ENCODE results near the gene RABIF.

RABIF gene

DNA sequence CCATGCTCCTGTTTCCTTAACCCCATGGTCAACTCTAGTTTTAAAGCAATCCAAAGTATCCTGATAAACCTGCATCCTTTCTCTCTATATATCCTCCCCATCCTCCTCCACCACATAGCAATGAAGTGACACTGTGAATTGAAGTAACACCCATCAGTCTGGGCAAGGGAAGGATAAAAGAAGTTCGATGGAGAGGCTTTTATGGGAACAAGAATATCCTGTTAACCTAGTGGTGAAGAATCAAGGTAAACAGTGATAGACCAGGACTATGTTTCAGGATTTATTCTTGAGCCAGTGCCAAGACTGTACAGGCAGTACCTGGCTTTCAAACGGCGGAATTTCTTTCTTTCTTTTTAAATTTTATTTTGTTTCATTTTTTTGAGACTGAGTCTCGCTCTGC lies 17.6 kb downstream of the RABIF start:
- no peak for DNase-seq (ENCODE audit: low read depth)

DNA sequence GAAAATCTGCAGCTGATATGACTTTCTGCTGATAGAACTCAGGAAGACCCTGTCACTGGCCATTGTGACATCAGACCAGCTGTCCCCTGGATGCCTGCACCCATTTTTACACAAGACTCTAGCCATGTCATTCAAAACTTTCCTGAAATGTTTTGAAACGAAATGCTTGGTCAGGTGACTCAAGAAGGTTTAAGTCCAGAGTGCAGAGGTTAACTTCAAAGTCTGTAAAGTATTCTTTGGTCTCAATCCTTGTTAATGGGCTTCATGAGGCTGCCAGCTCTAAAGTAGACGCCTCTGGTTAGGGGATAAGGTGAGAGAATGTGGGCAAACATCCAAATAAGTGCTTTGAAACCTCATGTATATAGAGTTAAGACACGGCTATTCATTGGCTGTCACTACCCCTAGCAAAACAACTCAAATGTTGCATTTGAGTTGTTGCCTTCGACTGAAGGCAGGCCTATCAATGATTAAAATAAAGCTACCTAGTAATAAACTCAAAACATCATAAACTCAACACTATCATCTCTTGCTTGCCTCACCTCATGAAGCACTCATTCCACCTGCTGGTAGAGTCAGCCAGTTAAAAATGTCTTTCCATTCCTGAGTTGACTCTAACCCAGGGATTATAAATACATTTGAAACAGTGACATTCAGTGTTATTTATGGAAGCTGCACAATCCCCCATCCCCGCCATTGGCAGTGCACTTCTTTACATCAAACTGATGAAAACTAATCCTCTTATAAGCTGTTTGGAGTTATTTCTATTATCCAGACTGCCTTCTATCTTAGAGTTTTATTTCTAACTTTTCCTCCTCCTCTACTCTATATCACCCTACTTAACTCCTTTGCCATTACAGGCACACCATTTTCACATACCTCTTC lies 26.0 kb downstream of the RABIF start:
- no peak for DNase-seq (ENCODE audit: low read depth)

DNA sequence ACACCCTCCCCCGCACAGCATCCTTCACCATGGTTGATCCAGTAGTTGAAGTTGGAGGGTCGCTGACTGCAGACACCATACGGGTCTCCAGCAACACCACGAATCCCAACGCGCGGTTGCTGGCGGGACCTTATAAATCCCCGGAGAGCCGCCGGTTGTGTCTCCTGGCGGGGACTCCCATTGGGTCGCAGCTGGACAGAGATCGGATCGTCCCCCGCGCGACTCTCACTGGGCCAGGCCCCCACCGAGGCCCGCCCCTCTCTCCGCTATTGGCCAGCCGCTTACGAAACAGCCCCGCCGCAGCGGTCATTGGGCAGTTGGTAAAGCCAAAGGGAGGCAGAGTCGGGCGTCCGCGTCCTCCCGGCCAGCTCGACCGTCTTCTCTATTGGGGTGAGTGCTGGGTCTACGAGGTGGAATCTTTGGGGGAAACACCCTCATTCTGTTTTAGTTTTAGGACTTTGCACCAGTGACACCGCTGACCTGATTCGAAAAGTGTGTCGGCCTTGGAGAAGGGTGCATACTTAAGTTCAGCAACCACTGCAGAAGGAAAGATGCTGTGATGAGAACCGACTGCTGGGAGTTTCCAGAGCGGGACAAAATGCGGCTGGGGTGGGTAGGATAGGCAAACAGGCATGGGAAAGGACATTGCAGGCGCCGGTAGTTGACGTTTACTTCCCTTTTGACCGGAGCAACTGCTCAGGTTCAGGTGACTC lies 27.4 kb downstream of the RABIF start:
- DNase-seq (ENCODE audit: low read depth) = peak; percentile 48

DNA sequence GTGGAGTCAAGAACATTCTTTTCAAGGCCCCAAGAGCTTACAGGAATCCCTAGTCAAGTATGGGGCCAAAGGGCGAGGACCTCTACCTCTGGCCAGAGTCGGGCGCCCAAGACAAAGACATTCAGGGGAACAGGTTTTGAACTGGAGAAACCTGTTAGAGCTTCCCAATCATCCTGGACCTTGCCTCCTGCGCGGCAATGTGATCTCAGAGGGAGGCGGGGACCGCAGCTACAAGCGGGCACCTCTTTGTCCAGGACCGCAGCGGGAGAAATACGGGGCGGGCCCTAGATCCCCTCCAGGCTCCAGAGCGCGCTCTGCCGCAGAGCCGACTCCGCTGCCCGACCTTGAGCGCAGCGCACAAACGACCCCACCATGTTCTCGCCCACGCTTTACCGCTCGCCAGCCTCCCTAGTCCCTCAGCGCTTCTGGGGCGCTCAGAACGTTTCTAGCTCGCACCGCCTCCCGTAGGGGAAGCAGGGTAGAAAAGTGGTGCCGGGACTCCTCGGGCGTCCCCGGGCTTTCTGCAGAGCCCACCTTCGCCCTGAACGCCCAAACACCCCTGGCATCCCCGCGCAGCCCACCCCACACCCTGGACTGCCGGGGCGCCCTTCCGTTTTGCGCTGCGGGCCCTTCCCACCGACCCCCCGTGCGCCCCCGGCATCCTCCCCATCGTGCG lies 28.1 kb downstream of the RABIF start:
- no peak for DNase-seq (ENCODE audit: low read depth)

DNA sequence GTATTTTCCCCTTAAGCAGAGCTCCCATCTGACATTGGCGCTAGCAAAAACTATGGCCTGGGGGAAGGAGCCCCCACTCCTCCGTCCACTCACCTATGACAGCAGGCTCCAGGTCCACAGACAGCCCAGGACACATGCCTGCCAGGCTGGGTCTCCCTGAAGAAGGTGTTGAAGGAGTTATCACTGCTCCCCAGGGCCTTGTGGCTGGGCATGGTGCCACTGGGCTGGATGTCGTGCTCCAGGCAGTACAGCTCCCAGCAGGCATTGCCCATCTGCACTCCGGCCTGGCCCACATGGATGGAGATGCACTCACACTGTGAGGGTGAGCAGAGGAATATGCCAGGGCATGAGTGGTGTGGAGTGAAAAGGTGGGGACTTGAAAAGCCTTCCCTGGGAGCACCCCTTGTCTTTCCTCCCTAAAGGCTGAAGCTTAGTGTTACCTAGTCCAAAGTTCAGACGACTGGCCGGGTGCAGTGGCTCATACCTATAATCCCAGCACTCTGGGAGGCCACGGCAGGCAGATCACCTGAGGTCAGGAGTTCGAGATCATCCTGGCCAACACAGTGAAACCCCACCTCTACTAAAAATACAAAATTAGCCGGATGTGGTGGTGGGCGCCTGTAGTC lies 30.0 kb downstream of the RABIF start:
- no peak for DNase-seq (ENCODE audit: low read depth)

DNA sequence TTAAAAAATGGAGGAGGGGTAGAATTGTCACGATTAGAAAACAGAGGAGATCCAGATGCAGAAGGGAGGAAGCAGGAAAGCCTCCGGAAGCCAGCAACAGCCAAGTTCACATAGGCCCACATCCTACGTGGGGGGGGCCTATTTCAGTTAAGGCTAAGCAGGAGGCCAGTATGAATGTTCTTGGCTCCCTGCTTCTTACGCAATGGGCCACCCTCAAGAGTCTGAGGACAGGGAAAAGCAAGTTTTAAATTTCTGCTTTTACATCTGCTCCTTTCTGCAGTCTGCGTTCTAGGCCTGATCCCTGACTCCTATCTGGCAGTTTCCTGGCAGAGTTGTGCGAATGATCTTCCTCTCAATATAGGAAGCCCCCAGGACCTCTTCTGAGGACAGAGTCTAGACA lies 30.6 kb downstream of the RABIF start:
- no peak for DNase-seq (ENCODE audit: low read depth)

DNA sequence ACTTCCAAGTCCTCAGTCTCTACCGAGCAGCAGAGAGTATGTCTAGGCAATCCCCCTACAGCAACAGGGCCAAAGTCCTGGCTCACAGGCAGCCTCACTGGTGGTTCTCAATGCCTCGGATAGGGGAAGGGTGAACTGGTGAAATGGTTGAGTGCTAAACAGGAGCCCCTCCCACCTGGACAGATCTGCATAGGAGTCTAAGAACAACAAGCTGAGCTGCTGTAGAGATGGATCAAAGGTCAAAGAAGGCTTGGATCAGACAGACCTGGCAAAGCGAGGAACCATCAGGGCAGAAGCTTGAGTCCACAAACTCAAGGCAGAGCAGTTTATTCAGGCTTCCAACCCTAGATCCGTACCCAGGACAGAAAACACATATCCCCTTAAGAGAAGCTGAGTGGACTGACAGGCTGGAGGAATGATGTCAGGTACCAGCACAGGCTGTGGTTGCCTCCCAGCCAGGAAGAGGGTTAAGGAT lies 31.8 kb downstream of the RABIF start:
- DNase-seq (ENCODE audit: low read depth) = no peak

DNA sequence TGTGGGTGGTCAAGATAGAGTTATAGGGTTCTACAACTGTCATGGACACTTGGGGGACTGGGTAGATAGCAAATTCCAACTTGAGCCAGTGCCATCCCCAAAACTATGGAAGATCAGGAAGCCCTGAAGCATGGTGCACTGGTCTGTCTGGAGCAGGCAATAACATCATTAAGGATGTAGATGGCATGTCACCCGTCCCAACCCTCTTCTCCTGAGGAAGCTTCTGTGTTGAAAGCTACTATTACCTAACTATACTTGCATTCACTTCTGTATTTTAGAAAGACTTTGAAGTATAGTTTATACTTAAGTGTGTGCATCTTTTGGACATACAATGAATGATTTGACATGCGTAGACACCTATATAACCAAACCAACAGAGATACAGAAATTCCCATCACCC lies 32.9 kb downstream of the RABIF start:
- no peak for DNase-seq (ENCODE audit: low read depth)

DNA sequence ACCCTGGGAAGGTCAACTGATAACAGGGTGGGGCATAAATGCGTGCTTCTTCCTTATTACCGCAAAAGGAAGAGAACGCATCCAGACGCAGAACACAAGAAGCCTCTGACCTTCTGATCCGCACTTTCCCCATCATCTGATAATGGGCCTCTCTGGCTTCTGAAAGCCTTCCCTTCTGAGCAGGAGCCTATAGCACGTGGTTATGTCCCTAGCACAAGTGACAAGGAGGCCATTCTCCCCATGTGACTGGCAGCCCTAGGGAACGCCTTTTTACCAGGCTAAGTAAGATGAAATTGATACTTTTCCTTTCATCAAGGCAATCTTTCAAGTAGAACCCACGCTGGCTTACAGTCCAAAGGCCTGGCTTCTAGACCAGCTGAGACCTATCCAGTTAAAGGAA lies 34.2 kb downstream of the RABIF start:
- no peak for DNase-seq (ENCODE audit: low read depth)

DNA sequence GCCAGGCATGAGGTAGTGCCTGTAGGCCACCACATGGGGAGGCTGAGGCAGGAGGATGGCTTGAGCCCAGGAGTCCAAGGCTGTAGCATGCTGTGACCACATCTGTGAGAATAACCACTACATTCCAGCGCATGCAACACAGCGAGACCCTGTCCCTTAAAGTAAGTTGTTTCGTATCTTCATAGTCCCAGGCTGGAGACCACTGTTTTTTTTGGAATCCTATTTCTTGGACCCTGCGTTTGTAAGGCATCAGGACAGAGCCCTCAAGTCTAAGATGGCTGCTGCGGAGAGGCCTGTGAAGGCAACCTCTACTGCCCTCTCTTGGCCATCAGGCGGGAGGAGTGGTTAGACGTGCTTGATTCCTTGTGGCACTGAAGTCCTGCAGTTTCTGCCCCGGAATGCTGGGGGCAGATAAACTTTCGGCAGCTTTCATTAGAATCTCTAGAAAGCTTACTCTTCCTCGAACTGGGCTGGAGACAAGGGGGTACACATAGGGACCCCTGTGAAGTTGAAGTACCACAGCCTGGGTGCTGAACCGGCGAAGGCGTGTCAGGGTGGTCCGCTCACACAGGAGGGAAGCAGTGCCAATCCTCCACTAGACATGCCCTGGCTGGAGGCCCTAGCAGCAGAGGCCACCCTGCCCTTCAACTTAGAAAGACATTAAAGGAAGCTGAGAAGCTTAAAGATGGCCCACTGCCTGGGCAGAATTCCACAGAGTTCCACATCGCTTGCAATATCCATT lies 36.6 kb downstream of the RABIF start:
- DNase-seq (ENCODE audit: low read depth) = no peak

DNA sequence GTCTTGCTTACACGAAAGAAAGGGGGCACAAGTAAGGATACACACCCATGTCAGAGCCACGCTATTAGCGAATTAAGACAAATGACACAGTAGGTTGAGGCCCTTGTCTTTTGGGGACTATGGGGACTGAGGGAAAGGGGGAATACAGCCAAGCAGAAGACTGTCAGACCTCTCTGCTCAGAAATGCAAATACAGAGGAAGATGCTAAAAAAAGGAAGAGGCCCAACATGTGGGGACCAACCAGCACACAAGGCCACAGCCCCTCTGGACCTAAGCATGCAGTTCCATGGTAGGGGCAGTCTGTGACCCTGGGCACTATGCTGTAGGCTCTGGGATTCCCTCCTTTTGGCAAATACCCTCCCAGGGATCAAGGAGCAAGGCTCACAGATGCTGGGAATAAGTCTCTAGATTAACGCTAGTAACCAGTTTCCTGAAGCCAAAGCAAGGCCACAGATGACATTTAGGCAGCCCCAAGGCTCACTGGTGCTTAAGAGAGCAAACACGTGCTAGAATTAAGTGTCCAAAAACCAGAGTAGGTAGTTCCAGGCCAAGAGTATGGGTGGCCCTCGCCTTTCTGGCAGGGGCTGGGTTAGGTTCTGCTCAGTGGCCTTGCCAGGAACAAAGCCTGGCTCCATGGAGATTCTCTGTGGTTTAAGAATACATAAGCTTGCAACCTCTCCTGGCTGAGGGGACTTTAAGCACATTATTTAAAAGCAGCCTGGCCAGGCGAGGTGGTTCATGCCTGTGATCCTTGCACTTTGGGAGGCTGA lies 38.2 kb downstream of the RABIF start:
- no peak for DNase-seq (ENCODE audit: low read depth)

DNA sequence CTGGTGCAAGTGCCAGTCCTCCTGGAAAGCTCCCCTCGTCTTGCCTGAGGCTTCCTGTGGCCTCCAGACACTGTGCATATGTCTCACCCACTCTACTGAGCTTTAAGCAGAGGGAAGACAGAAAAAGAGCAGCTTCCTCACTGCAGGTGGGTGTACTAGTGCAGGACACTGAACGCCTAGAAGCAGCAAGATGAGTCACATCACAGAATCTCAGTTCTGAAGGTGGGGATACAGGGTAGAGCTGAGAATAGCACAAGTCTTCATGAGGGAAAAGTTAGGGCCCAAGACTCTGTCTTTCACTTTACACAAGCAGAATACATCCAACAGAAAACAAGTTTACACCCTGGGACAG lies 40.8 kb downstream of the RABIF start:
- no peak for DNase-seq (ENCODE audit: low read depth)

DNA sequence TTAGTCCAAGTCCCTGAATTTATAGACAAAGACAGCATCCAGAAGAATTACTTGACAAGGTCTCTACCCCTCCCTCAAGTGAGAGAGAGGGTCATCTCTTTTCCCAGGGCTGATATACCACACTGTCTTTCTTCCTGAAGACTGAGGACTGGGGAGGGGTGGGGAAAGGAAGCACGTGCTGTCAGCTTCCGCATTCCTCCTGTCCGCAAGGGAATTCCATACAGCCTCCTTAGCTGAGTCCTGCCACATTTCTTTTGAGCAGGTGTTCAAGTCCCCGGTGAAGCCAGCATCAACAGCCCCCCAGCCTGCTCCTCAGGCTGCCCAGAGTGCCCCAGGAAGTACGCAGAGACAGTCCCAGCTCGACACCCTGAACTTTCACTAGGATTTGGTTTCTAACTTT lies 44.0 kb downstream of the RABIF start:
- DNase-seq (ENCODE audit: low read depth) = no peak

DNA sequence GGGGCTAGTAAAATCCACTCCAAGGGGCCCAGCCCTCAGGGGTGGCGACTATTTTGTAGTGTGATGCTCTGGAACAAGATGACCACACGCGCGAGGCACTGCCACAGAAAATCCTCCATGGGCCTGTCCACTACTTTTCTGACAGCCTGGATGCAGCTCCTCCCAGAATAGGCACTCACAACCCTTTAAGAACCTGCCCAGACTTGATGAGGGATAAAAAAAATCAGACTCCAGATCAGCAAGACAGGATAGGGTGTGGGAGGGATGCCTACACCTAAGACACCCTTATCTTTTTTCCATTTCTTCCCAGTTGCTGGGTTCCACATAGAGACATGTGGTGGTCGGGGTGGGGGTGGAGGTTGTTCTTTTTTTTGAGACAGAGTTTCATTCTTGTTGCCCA lies 44.7 kb downstream of the RABIF start:
- DNase-seq (ENCODE audit: low read depth) = no peak

DNA sequence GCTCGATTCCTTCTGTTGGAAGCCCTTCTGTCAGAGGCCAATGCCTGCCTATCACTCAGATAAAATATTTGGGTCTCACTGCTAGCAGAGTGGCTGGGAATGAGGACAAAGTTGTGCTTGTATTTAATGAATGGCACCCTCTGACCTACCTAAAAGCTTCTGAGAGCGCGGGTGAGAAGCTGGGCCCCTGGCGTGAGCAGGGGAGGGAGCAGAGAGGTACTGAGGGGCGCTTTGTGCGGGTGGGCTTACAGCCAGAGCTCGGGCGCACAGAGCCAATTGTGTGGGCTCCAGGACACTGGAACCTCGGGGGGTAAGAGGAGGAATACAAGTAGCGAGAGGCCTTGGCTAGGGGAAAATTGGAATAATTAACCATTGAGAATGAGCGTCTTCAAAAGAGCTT lies 45.9 kb downstream of the RABIF start:
- no peak for DNase-seq (ENCODE audit: low read depth)

DNA sequence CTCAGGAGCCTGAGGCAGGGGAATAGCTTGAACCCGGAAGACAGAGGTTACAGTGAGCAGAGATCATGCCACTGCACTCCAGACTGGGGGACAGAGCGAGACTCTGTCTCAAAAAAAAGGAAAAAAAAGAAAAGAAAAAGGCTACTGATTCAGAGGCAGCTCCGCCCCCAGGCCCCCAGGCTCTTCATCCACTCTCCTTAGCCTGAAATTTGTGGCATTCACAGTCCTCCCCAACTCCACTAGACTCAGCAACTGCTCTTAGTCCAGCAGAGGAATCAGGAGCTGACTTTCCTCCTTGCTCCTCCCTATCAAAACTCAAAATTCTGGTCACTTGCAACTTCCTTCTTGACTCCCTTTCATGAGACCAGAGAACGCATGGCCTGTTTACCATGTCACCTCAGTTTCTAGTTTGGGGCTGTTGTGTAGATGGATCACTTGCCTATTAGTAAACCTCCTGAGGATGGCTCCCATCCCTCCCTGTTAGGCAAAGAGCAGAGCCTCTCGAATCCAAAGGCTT lies 51.1 kb downstream of the RABIF start:
- no peak for DNase-seq (ENCODE audit: low read depth)

DNA sequence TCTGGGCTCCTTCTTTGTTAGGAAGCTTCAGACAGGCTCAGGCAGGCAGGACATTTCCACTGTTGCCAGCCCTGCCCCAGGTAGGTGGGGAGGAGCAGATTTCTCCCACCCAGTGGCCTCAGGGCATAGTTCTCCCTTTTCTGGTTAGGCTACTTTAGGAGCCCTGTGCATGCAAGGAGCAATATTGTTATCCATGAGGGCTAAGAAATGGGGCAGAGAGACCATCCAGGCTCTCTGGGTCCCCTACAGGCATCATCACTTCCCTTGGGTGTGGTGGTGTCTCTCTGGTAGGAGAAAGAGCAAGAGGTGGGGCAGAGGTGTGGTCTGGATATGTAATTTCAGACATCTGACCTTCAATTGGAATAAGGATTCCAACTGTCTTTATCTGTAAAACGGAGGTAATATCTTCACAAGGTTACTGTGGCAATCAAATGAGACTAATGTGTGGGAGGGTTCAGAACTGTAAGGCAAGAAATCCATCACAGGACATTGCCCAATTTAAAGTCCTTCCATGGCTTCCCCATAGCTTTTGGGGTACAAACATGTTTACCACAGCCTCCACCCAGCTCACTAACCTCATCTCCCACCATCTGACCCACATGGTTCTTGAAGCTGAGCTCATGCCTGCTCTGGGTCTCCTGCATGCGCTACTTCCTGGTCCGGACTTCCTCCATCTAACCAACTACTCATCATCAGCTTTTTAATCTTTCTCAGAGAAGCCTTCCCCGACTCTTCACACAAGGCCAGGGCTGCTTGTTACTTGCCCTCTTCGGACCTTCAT lies 52.1 kb downstream of the RABIF start:
- DNase-seq (ENCODE audit: low read depth) = no peak

DNA sequence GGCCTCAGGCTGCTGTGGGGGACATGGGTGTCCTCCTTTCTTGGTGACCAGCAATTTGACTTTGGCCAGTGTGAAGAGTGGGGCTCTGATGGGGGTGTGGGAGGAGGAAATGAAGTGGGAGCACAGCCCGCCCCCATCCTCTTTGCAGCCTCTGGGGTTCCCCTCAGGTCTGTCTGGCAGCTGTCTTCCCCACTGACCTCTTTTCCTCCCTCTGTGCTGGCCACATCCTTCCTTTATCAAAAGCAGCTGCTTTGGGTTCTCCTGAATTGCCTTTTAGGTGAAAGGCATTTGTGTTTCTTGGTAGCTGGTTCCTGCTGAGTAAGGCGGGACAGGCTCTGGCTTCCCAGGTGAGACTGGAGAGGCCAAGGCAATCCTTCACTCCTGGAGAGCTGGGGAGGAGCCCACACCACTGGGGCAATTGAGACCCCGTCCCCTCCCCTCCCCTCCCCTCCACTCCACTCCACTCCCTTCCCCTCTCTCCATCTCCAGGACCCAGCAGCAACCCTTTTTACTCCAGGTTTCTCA lies 53.3 kb downstream of the RABIF start:
- no peak for DNase-seq (ENCODE audit: low read depth)

DNA sequence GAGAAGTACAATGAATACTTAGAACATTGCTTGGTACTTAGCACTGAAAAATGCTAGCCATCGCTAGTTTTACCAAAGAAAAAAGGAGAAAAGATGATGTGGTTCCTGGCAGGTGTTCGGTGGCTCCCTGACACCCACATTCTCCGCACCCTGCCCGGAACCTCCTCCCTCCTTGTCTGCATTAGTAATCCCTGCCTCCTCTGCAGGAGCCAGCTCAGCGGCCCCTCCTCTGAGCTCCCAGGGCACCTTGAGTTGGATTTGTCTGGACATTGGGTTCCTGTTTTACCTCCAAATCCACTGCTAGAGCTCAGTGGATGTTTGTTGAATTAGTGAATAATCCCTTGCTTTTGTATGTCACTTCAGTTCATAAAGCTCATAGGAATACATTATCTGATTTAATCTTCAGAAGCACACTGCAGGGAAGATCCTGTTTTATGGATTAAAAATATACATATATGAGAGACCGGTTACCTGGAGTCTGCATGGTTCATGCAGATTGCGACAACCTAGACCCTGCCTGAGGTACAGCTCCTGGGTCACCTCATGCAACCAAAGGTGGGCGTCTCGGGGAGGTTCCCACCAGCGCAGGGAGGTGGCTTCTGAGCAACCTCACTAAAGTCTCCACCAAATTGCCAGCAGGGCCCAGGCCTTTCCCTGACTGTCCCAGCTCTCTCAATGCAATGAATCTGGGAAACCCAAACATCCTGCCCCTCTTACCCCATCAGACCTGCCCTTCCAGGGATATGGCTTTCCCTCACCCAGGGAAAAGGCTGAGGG lies 54.0 kb downstream of the RABIF start:
- DNase-seq (ENCODE audit: low read depth) = no peak
